Activated CD4-positive, alpha-beta T cell treated with anti-CD3 and anti-CD28 coated beads, Interleukin-2, amount 10 ng/mL, durations not matched to agents 24 days and 14 days (primary cell): ENCODE data around the gene HSFX2. TPM values are rescaled to one million over a fixed set of nuclear protein-coding genes. Genes with fewer than 3 reads are reported as not detected.
"Not testable (repeated sequence)": the region's sequence is repeated elsewhere in the genome, so short reads cannot be mapped to it uniquely, and the experiment has no call there.

Source experiments
- DNase-seq: peaks from one replicate; pipeline ENCODE4 v3.0.0; 2022
- H3K27ac Mint-ChIP-seq: one replicate; pipeline ENCODE4 v1.8.0; 2022; ENCODE audit warnings: mild to moderate bottlenecking, mixed read lengths
- H3K27me3 Mint-ChIP-seq: one replicate; pipeline ENCODE4 v1.8.0; 2022; ENCODE audit warnings: mixed read lengths
- H3K36me3 Mint-ChIP-seq: one replicate; pipeline ENCODE4 v1.8.0; 2022; ENCODE audit warnings: low read depth, mild to moderate bottlenecking, mixed read lengths
- H3K4me1 Mint-ChIP-seq: one replicate; pipeline ENCODE4 v1.8.0; 2021; ENCODE audit warnings: mixed read lengths
- H3K4me3 Mint-ChIP-seq: one replicate; pipeline ENCODE4 v1.8.0; 2022; ENCODE audit warnings: mild to moderate bottlenecking, moderate library complexity, mixed read lengths
- H3K9me3 Mint-ChIP-seq: one replicate; pipeline ENCODE4 v1.8.0; 2021; ENCODE audit warnings: mixed read lengths
- intact Hi-C: fragments of 100-400 bp; cut with micrococcal nuclease; formaldehyde crosslinking; loops from one replicate; pipeline ENCODE4 v1.15.1; 2023
- total RNA-seq: library from RNA; stranded (reverse); gene quantifications from 2 replicates; pipeline ENCODE4 v1.2.3, GENCODE V29; 2022

Gene HSFX2, protein sequence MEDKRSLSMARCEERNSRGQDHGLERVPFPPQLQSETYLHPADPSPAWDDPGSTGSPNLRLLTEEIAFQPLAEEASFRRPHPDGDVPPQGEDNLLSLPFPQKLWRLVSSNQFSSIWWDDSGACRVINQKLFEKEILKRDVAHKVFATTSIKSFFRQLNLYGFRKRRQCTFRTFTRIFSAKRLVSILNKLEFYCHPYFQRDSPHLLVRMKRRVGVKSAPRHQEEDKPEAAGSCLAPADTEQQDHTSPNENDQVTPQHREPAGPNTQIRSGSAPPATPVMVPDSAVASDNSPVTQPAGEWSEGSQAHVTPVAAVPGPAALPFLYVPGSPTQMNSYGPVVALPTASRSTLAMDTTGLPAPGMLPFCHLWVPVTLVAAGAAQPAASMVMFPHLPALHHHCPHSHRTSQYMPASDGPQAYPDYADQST
- total RNA-seq, result 0.28 TPM in 1 of 2 replicates, not detected in the other

DNA sequence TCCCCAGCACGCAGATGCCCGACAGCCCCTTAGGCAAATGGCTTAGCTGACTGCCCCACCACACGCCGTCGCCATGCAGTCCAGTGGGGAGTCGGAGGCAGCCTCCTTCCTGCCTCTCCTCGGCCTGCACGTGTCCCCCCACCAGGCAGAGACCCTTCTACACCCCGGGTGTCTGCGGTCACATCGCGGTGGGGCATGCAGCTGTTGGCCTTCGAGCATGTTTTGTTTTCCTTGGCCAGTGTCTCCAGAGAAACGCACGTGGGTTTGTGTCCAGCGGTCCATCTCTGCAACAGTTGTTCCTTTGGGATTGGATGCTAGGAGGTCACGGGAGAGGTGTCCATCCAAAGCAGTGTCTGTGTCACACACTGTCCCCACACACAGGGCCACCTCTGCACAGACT is at the start of gene HSFX2:
Gene HSFX2 (minus strand): TSS at position 101 of the 400 bp plus-strand sequence. CDS start 614 bp downstream, outside the sequence.
- H3K27ac Mint-ChIP-seq, H3K4me1 Mint-ChIP-seq, H3K9me3 Mint-ChIP-seq, H3K36me3 Mint-ChIP-seq, H3K4me3 Mint-ChIP-seq, DNase-seq, H3K27me3 Mint-ChIP-seq, intact Hi-C loops: not testable (repeated sequence)

- H3K27me3 Mint-ChIP-seq, result peaks cover 12% of the 10 kb centered on the region
- no peak overlapping the region for H3K27ac Mint-ChIP-seq
- no peaks in the 10 kb centered on the region for H3K9me3 Mint-ChIP-seq
- intact Hi-C loops, result no loop called here
- H3K4me3 Mint-ChIP-seq, result no peak overlapping the region
- H3K4me1 Mint-ChIP-seq, result peaks cover 2% of the 10 kb centered on the region
- no peak for DNase-seq
- H3K36me3 Mint-ChIP-seq, result no peaks in the 10 kb centered on the region
Measured at GRCh38 chrX:149643496-149643895, 48.4 kb upstream of the HSFX2 start.

DNA sequence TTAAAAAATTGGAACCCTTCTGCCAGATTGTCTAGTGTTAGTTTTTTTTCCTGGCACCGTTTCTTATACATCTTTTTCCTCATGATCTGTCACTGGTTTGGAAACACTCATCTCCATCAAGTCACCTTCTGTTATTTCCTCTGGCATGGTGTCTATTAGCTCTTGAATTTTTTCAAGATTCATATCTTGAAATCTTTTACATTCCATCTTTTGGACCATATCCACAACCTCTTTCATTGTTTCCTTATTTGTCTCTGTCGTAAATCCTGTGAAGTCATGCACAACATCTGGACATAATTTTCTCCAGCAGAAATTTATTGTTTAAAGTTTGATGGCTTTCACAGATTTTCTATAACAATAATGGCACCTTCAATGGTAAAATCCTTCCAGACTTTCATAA is 46.7 kb upstream of the HSFX2 start:
- Mint-ChIP-seq H3K9me3 (no peaks in the 10 kb centered on the region), H3K27me3 (peaks cover 12% of the 10 kb centered on the region), H3K4me1 (peaks cover 2% of the 10 kb centered on the region), H3K4me3 (no peak overlapping the region), H3K36me3 (no peaks in the 10 kb centered on the region), H3K27ac (no peak overlapping the region)
- intact Hi-C loops, result no loop called here
- no peak for DNase-seq

- peak; percentile 1 for DNase-seq
- Mint-ChIP-seq H3K27me3 (peaks cover 12% of the 10 kb centered on the region), H3K36me3 (no peaks in the 10 kb centered on the region), H3K4me3 (no peak overlapping the region), H3K9me3 (no peaks in the 10 kb centered on the region), H3K4me1 (peaks cover 2% of the 10 kb centered on the region), H3K27ac (no peak overlapping the region)
- intact Hi-C loops, result no loop called here
Measured at GRCh38 chrX:149641432-149641831, 46.3 kb upstream of the HSFX2 start.

GRCh38 chrX:149639568-149639967 is 44.5 kb upstream of the HSFX2 start:
- peak; percentile 16 for DNase-seq
- peaks cover 6% of the 10 kb centered on the region for H3K27me3 Mint-ChIP-seq
- H3K36me3 Mint-ChIP-seq, result no peaks in the 10 kb centered on the region
- H3K4me1 Mint-ChIP-seq, result peaks cover 2% of the 10 kb centered on the region
- H3K27ac Mint-ChIP-seq, result no peak overlapping the region
- H3K4me3 Mint-ChIP-seq, result no peak overlapping the region
- peaks cover 3% of the 10 kb centered on the region for H3K9me3 Mint-ChIP-seq
- intact Hi-C loops, result no loop called here

DNA sequence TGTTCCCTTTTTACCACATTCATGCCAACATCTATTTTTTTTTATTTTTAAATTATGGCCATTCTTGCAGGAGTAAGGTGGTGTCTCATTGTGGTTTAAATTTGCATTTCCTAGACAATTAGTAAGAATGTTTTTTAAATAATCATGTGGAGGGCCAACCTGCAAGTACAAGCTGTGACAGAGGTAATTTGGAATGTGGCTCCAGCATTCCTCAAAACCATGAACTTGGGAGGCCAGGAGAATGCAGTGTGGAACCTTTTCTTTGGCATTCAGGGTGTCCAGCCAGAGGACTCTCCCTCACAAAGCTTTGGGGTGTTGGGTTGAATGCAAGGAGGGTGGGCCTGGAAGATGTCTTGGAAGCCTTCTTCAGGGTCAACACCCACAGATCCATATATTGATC is 43.7 kb upstream of the HSFX2 start:
- intact Hi-C loops, result no loop called here
- Mint-ChIP-seq H3K27me3 (peaks cover 6% of the 10 kb centered on the region), H3K27ac (no peak overlapping the region), H3K4me3 (no peak overlapping the region), H3K36me3 (no peaks in the 10 kb centered on the region), H3K9me3 (peaks cover 3% of the 10 kb centered on the region), H3K4me1 (peaks cover 2% of the 10 kb centered on the region)
- DNase-seq, result peak; percentile 11

DNA sequence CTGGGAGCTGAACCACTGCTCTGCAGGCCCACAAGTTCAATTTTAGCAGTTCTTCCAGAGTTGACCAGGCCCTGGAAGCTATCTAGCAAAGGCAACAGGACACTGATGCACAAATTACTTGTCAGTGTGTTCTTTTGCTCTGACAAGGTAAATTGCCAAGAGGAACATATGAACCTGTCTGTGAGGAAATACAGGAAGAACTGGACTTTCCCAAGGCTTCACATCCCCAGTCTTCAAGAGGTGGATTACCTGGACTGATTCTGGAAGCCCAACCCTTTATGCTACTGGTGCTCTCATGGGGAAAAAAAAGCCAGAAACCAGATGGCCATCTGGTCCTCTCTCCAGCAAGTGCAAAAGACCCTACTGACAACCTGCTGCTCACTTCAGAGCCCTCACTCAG is 38.4 kb upstream of the HSFX2 start:
- peaks cover 7% of the 10 kb centered on the region for H3K27me3 Mint-ChIP-seq
- intact Hi-C loops, result no loop called here
- no peak overlapping the region for H3K4me3 Mint-ChIP-seq
- H3K36me3 Mint-ChIP-seq, result peaks cover 4% of the 10 kb centered on the region
- H3K27ac Mint-ChIP-seq, result no peak overlapping the region
- peaks cover 3% of the 10 kb centered on the region for H3K9me3 Mint-ChIP-seq
- DNase-seq, result no peak
- peaks cover 17% of the 10 kb centered on the region for H3K4me1 Mint-ChIP-seq

- Mint-ChIP-seq H3K4me1 (peaks cover 21% of the 10 kb centered on the region), H3K4me3 (peak within 1 kb of the TSS; percentile 95), H3K36me3 (peaks cover 6% of the 10 kb centered on the region), H3K9me3 (peaks cover 3% of the 10 kb centered on the region), H3K27ac (peak within 1 kb of the TSS; percentile 86), H3K27me3 (peaks cover 7% of the 10 kb centered on the region)
- intact Hi-C loops, result no loop called here
- peak; percentile 93 for DNase-seq
Measured at GRCh38 chrX:149631234-149632165, 36.4 kb upstream of the HSFX2 start, which contains the start of gene TMEM185A. TMEM185A (minus strand) TSS chrX:149631792; CDS start chrX:149631580, 212 bp downstream.

DNA sequence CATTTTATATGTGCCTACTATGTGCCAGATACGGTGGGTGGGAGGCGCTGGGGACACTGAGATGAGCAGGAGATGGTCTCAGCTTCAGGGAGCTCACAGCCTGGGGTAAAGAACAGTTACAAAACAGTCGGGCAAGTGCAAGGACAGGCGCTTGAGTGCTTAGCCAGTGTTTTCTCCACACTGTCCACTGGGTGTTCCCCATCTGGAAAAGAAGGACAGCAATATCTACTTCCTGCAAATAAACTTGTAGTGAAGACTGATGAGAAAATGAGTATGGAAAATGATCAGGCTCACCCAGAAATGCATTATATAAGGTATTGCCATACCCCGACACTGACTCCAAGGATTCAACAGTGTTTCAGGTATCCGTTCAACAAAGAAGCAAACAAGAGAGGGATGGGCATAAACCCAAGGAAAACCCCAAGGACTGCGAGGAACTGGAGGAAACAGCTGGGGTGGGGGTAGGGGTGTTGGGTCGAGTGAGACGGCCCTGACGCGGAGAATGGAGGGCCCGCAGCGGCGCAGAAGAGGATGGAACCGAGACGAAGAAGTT is 35.6 kb upstream of the HSFX2 start:
- no peak for DNase-seq
- peaks cover 6% of the 10 kb centered on the region for H3K36me3 Mint-ChIP-seq
- H3K27me3 Mint-ChIP-seq, result peaks cover 7% of the 10 kb centered on the region
- H3K4me1 Mint-ChIP-seq, result peaks cover 23% of the 10 kb centered on the region
- peak overlapping the region; percentile 95 for H3K4me3 Mint-ChIP-seq
- H3K27ac Mint-ChIP-seq, result peak overlapping the region; percentile 86
- intact Hi-C loops, result no loop called here
- H3K9me3 Mint-ChIP-seq, result peaks cover 3% of the 10 kb centered on the region

GRCh38 chrX:149629730-149630387 is 34.7 kb upstream of the HSFX2 start:
- H3K4me1 Mint-ChIP-seq, result peaks cover 23% of the 10 kb centered on the region
- H3K36me3 Mint-ChIP-seq, result peaks cover 6% of the 10 kb centered on the region
- DNase-seq, result no peak
- no peaks in the 10 kb centered on the region for H3K9me3 Mint-ChIP-seq
- peaks cover 3% of the 10 kb centered on the region for H3K27me3 Mint-ChIP-seq
- no peak overlapping the region for H3K27ac Mint-ChIP-seq
- peak overlapping the region; percentile 95 for H3K4me3 Mint-ChIP-seq
- intact Hi-C loops, result no loop called here

DNA sequence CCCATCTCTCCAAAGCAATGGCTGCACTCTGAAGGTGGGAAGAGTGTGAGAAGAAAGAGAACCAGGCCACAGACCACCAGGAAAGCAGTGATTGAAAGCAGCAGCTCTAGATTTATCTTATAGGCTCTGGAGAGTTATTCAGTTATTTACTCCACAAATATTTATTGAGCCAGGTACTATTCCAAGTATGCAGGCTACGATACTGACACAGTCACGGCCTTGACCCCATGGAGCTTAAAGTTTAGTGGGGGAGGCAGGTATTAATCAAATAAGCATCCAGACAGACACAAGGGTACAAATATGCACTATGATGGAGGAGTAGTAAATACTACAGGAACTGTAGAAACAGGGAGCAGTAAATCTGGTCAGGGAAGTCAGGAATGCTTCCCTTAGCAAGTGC is 33.7 kb upstream of the HSFX2 start:
- Mint-ChIP-seq H3K4me1 (peaks cover 23% of the 10 kb centered on the region), H3K27ac (no peak overlapping the region), H3K27me3 (peaks cover 3% of the 10 kb centered on the region), H3K36me3 (peaks cover 6% of the 10 kb centered on the region), H3K9me3 (no peaks in the 10 kb centered on the region), H3K4me3 (no peak overlapping the region)
- intact Hi-C loops, result no loop called here
- DNase-seq, result no peak

- no peaks in the 10 kb centered on the region for H3K9me3 Mint-ChIP-seq
- H3K36me3 Mint-ChIP-seq, result peaks cover 6% of the 10 kb centered on the region
- intact Hi-C loops, result no loop called here
- no peak for DNase-seq
- peaks cover 23% of the 10 kb centered on the region for H3K4me1 Mint-ChIP-seq
- H3K27me3 Mint-ChIP-seq, result peaks cover 3% of the 10 kb centered on the region
- no peak overlapping the region for H3K4me3 Mint-ChIP-seq
- H3K27ac Mint-ChIP-seq, result no peak overlapping the region
Measured at GRCh38 chrX:149628280-149628679, 33.2 kb upstream of the HSFX2 start.

DNA sequence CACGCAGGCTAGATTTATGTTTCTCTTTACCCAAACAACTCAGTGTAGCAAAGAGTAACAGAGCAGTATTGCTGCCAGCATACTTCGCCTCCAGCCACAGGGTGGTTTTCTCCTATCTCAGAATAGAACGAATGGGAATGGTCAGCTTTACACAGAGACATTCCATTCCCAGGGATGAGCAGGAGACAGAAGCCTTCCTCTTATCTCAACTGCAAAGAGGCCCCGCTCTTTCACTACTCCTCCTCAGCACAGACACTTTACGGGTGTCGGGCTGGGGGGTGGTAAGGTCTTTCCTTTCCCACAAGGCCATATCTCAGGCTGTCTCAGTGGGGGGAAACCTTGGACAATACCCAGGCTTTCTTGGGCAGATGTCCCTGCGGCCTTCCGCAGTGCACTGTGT is 31.7 kb upstream of the HSFX2 start:
- H3K27me3 Mint-ChIP-seq, H3K9me3 Mint-ChIP-seq, H3K36me3 Mint-ChIP-seq, H3K4me3 Mint-ChIP-seq, H3K27ac Mint-ChIP-seq, intact Hi-C loops, DNase-seq: not testable (repeated sequence)
- H3K4me1 Mint-ChIP-seq, result peaks cover 17% of the 10 kb centered on the region
